ENCODE results near the gene KRTCAP2. TPM values are rescaled to one million over a fixed set of nuclear protein-coding genes. Genes with fewer than 3 reads are reported as not detected.

KRTCAP2 gene
- total RNA-seq, 4 donors from 2014 or later: 76.0 to 146 (median 108) TPM

DNA sequence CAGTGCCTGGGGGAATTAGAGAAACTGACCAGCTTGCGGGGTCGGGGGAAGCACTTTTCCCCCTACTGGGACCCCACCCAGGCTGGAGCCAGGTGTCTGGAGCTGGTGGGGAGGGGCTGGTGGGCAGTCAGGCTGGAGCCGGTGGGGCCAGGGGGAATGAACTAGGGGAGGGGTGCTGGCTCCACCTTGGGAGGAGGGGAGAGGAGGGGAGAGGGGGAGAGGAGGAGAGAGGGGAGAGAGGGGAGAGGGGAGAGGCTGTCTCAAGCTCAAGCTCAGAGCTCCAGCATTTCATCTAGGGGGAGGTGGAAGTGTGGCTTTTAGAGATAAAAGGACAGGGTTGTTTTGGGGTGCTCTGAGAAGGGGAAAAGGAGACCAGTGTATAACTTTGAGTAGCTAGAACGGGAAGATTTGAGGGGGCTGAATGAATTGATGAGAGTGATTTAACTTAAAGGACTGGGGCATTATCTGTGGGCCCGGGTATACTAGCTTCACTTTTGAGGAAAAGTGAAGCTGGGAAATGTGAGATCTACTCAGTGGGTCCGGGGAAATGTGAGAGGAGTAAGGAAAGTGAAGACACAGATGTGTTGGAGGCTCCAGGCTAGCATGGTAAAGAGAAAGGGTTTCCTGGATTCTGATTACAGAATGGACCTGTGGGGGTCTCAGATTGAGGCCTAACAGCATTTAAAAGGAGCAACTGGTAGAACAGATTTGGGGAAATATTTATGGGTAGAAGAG is 42.7 kb downstream of the KRTCAP2 start:
- Histone ChIP-seq H3K36me3 (peaks cover 16 to 43% (median 36%) of the 10 kb centered on the region in 4 donors), H3K4me3 (peak overlapping the region; percentile 63 to 71 (median 68)), H3K27me3 (no peaks in the 10 kb centered on the region), H3K9me3 (no peaks in the 10 kb centered on the region), H3K4me1 (peaks cover 79 to 97% (median 93%) of the 10 kb centered on the region in 4 donors), H3K27ac (replicated peaks in 1 of 4) (peak overlapping the region; percentile 85 to 97 (median 89))
- DNase-seq (ENCODE audit: extremely low spot score): no peak
- intact Hi-C loops (cut with DNase I): no loop called here
- 28% methylated on average over 5 of the region's 6 CpGs for WGBS
- no peak for TF ChIP-seq EP300 (IDR thresholded peaks at IDR 0.05)
- TF ChIP-seq POLR2A (IDR thresholded peaks at IDR 0.05; ENCODE audit: low read depth): peak; percentile 8

DNA sequence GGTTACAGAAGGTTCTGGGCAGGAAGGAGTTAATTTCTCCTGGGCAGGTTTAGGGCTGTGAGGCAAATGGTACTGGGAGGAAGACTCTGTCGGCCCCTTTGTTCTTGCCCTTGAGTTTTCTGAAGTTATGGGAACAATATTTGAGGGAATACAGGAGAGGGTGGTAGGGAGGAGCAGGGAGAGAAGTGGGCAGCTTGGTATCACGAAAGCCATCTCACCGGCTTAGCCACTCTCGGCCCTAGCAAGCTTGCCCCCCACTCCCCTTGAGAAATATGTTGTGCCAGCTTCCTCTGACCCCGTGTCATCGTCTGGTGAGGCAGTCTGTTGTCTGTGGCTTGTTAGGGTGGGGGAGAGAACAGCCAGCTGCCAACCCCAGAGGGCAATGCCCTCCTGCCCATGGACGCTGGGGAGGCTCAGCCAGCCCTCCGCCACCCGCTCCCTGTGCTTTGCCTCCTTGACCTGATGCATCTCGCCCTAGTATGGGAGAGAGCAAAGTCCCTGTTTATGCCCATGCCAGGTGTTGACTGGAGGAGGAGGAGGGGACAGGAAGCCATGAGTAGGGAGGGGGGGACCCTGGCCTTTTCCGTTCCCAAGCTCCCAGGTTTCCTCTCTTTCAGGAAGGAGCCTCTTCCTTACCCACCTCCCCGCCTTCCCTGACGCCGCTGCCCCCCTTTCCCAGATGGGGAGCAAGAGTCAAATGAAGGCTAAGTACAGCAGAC is 44.2 kb downstream of the KRTCAP2 start:
- no peak for DNase-seq (ENCODE audit: extremely low spot score)

DNA sequence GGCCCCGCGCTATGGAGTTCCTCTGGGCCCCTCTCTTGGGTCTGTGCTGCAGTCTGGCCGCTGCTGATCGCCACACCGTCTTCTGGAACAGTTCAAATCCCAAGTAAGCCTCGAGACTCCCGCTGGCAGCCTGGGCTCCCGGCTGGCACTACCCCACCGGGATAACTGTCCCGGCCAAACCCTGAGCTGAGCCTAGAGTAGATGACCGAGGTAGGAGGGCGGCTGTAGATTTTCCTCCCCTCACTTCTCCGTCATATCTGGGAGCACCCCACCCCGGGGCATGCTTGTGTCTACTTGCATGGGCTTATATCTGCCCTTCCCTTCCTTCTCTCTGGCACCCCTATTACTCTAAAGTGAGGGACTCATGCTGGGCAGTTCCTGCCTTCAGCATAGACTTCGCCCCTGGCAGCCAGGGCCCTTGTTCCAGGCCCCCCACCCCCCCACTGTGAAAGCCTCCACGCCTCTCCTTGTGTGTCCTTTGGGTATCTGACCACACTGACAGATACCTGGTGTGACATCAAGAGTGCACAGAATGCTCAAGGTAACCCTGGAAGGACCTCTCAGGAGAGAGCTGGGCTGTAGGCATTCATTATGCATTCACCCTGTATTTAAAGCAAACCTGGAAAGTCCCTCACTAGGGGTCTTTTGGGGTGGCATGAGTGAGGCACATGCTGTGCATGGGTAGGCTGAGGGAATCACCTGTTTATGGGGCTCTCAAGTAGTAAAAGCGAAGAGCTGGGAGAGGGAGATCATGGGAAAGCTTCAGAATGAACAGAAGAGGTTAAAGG is 44.9 kb downstream of the KRTCAP2 start:
- DNase-seq (ENCODE audit: extremely low spot score): no peak
- H3K27me3 ChIP-seq: no peaks in the 10 kb centered on the region
- H3K9me3 ChIP-seq: no peaks in the 10 kb centered on the region
- 3% methylated on average over 15 of the region's 17 CpGs for WGBS
- peaks cover 69 to 76% (median 71%) of the 10 kb centered on the region in 4 donors for H3K4me1 ChIP-seq
- H3K36me3 ChIP-seq: peaks cover 4 to 26% (median 21%) of the 10 kb centered on the region in 4 donors
- TF ChIP-seq EP300 (IDR thresholded peaks at IDR 0.05): no peak
- peak; percentile 88 for TF ChIP-seq POLR2A (IDR thresholded peaks at IDR 0.05; ENCODE audit: low read depth)
- TF ChIP-seq POLR2AphosphoS5 (IDR thresholded peaks at IDR 0.05): no peak
- TF ChIP-seq, protein P1, sequence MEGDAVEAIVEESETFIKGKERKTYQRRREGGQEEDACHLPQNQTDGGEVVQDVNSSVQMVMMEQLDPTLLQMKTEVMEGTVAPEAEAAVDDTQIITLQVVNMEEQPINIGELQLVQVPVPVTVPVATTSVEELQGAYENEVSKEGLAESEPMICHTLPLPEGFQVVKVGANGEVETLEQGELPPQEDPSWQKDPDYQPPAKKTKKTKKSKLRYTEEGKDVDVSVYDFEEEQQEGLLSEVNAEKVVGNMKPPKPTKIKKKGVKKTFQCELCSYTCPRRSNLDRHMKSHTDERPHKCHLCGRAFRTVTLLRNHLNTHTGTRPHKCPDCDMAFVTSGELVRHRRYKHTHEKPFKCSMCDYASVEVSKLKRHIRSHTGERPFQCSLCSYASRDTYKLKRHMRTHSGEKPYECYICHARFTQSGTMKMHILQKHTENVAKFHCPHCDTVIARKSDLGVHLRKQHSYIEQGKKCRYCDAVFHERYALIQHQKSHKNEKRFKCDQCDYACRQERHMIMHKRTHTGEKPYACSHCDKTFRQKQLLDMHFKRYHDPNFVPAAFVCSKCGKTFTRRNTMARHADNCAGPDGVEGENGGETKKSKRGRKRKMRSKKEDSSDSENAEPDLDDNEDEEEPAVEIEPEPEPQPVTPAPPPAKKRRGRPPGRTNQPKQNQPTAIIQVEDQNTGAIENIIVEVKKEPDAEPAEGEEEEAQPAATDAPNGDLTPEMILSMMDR (IDR thresholded peaks at IDR 0.05): no peak
- intact Hi-C loops (cut with DNase I): loop anchor here (5.0 kb wide), 2 partner anchors 36 to 44 kb away; partner anchors contain the start of genes KRTCAP2 and TRIM46
- peak overlapping the region; percentile 63 to 71 (median 68) for H3K4me3 ChIP-seq
- peak overlapping the region; percentile 85 to 97 (median 89) for H3K27ac ChIP-seq (replicated peaks in 1 of 4)

More for the DNA sequence above, 44.2 kb downstream of the KRTCAP2 start:
- peak overlapping the region; percentile 63 to 71 (median 68) for H3K4me3 ChIP-seq
- peak overlapping the region; percentile 85 to 97 (median 89) for H3K27ac ChIP-seq (replicated peaks in 1 of 4)
- TF ChIP-seq, protein P1 (IDR thresholded peaks at IDR 0.05): no peak
- no peak for TF ChIP-seq POLR2A (IDR thresholded peaks at IDR 0.05; ENCODE audit: low read depth)
- TF ChIP-seq EP300 (IDR thresholded peaks at IDR 0.05): no peak
- TF ChIP-seq POLR2AphosphoS5 (IDR thresholded peaks at IDR 0.05): peak; percentile 36 to 51
- H3K9me3 ChIP-seq: no peaks in the 10 kb centered on the region
- WGBS: 13% methylated on average over 13 of the region's 14 CpGs
- peaks cover 12 to 33% (median 28%) of the 10 kb centered on the region in 4 donors for H3K36me3 ChIP-seq
- H3K27me3 ChIP-seq: no peaks in the 10 kb centered on the region
- H3K4me1 ChIP-seq: peaks cover 75 to 83% (median 79%) of the 10 kb centered on the region in 4 donors
- intact Hi-C loops (cut with DNase I): loop anchor here (5.0 kb wide), 2 partner anchors 37 to 43 kb away; partner anchors contain the start of genes KRTCAP2 and TRIM46

DNA sequence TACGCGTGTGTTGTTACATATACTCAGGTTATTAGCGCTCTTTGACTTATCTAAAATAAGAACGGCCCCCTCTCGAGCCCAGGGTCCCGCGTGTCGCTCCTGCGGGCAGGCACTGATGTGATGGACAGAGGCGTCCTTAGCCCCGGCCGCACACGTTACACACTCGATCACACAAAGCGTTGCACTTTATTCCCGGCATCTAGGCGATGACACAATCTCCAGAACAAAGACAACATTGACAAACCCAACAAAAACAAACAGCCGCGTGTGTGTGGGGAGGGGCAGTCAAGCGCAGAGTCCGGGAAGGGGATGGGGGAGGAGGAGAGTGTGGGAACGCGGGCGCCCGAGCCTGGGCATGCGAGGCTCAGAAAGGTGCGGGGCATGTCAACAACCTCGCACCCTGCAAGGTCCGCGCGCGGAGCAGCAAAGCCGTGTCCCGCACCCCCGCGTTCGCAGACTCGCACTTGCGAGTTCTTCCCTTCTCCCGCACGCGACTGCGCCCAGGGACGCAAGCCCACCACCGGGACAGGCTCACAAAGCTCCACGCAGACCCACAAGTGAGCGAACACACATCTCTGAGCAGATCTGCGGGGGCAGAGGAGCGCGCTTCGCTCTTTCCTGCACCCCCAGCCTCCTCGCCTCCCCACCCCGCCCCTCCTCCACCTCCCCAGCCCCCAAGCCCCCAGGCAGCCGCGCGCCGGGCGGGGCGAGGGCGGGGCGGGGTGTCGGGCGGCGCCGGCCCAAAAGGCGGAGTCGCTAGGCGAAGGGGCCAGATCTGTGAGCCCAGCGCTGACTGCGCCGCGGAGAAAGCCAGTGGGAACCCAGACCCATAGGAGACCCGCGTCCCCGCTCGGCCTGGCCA is 45.8 kb downstream of the KRTCAP2 start, which contains the start of gene EFNA1:
TSS of gene EFNA1 (plus strand) at position 772 of the 862 bp plus-strand sequence. CDS start 102 bp downstream, outside the sequence.
- H3K36me3 ChIP-seq: peaks cover 0 to 17% (median 13%) of the 10 kb centered on the region in 4 donors
- 1% methylated on average over 54 of the region's 76 CpGs for whole genome bisulfite sequencing

More for the DNA sequence above, 45.8 kb downstream of the KRTCAP2 start, which contains the start of gene EFNA1:
- DNase-seq (ENCODE audit: extremely low spot score): peak; percentile 93
- no peak for TF ChIP-seq POLR2A (IDR thresholded peaks at IDR 0.05; ENCODE audit: low read depth)
- peak; percentile 52 for TF ChIP-seq EP300 (IDR thresholded peaks at IDR 0.05)
- TF ChIP-seq POLR2AphosphoS5 (IDR thresholded peaks at IDR 0.05): peak; percentile 58 to 91
- intact Hi-C loops (cut with DNase I): loop anchor here (5.0 kb wide), 2 partner anchors 35 to 45 kb away; partner anchors contain the start of genes KRTCAP2 and TRIM46
- peak within 1 kb of the TSS; percentile 63 to 71 (median 68) for H3K4me3 ChIP-seq
- no peaks in the 10 kb centered on the region for H3K9me3 ChIP-seq
- no peaks in the 10 kb centered on the region for H3K27me3 ChIP-seq
- H3K27ac ChIP-seq (replicated peaks in 1 of 4): peak within 1 kb of the TSS; percentile 85 to 97 (median 89)
- H3K4me1 ChIP-seq: peaks cover 62 to 68% (median 66%) of the 10 kb centered on the region in 4 donors
